ENCODE results near the gene RHOU. TPM values are rescaled to one million over a fixed set of nuclear protein-coding genes. Genes with fewer than 3 reads are reported as not detected.

Gene RHOU
- total RNA-seq, 1 donor from 2014 or later = 16.7 TPM

DNA sequence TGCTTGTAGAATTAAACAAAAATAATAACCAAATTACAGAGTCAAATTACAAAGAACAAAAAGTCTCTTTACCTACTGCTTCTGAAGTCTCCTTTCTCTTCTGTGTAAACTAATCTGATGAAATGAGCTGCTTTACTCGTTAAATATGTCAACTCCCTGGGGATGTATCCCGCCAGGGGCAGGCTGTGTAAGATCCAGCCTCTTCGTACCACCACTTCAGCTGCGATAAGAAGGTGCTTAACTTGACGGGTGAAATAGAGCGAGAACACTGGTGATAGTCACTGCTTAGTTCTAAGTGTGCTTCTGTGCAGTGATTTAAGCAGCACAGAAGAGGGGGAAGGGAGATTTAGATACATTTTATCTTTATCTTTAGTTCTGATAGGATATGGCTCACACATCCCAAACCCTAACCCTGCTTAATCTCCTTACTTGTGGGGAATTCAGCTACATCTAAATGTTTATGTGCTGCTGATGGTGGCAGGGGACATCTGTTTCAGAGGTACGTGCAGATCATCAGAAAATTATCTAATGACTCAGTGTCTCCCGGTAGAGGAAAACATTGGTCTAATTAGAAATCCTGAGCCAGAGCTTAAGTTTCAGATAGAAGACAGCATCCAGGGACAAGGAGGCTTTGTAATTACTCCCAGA lies 46.0 kb downstream of the RHOU start:
- no peaks in the 10 kb centered on the region for H3K27me3 ChIP-seq (ENCODE audit: control insufficient read depth in 3 of 3, insufficient read depth in 3 of 3, low read length in 3 of 3)
- no peaks in the 10 kb centered on the region for H3K36me3 ChIP-seq (ENCODE audit: control insufficient read depth in 3 of 3, insufficient read depth in 3 of 3, low read length in 3 of 3)
- no peak overlapping the region for H3K27ac ChIP-seq (ENCODE audit: low read depth, low read length)
- no peak overlapping the region for H3K4me3 ChIP-seq (ENCODE audit: low read length in 3 of 3)
- no peaks in the 10 kb centered on the region for H3K9me3 ChIP-seq (ENCODE audit: control insufficient read depth in 3 of 3, low read length in 3 of 3)
- H3K4me1 ChIP-seq (ENCODE audit: control insufficient read depth in 3 of 3, insufficient read depth in 3 of 3, low read length in 3 of 3) = peaks cover 0 to 21% (median 6%) of the 10 kb centered on the region in 3 donors
- H3K9ac ChIP-seq (ENCODE audit: low read depth in 1 of 3, low read length in 3 of 3) = no peak overlapping the region

DNA sequence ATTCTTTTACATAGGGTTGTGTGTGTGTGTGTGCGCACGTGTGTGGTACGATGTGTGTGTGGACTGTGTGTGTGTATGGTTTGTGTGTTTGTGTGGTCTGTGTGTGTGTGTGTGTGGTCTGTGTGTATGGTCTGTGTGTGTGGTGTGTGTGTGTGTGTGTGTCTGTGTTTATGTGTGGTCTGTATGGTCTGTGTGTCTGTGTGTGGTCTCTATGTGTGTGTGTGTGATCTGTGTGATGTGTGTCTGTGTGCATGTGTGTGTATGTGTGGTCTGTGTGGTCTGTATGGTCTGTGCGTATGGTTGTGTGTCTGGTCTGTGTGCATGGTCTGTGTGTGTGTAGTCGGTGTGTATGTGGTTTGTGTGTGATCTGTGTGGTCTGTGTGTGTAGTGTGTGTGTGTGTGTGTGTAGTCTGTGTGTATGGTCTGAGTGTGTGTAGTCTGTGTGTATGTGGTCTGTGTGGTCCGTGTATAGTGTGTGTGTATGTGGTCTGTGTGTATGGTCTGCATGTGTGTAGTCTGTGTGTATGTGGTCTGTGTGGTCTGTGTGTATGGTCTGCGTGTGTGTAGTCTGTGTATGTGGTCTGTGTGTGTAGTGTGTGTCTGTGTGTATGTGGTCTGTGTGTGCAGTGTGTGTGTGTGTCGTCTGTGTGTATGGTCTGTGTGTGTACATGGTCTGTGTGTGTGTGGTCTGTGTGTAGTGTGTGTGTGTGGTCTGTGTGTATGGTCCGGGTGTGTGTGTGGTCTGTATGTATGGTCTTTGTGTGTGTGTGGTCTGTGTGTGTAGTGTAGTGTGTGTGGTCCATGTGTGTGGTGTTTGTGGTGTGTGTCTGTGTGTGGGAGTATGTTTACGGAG lies 46.8 kb downstream of the RHOU start:
- Histone ChIP-seq H3K9ac (ENCODE audit: low read depth in 1 of 3, low read length in 3 of 3) (no peak overlapping the region), H3K4me1 (ENCODE audit: control insufficient read depth in 3 of 3, insufficient read depth in 3 of 3, low read length in 3 of 3) (peaks cover 2 to 23% (median 10%) of the 10 kb centered on the region in 3 donors), H3K4me3 (ENCODE audit: low read length in 3 of 3) (no peak overlapping the region), H3K27me3 (ENCODE audit: control insufficient read depth in 3 of 3, insufficient read depth in 3 of 3, low read length in 3 of 3) (no peaks in the 10 kb centered on the region), H3K27ac (ENCODE audit: low read depth, low read length) (no peak overlapping the region), H3K36me3 (ENCODE audit: control insufficient read depth in 3 of 3, insufficient read depth in 3 of 3, low read length in 3 of 3) (no peaks in the 10 kb centered on the region), H3K9me3 (ENCODE audit: control insufficient read depth in 3 of 3, low read length in 3 of 3) (no peaks in the 10 kb centered on the region)

DNA sequence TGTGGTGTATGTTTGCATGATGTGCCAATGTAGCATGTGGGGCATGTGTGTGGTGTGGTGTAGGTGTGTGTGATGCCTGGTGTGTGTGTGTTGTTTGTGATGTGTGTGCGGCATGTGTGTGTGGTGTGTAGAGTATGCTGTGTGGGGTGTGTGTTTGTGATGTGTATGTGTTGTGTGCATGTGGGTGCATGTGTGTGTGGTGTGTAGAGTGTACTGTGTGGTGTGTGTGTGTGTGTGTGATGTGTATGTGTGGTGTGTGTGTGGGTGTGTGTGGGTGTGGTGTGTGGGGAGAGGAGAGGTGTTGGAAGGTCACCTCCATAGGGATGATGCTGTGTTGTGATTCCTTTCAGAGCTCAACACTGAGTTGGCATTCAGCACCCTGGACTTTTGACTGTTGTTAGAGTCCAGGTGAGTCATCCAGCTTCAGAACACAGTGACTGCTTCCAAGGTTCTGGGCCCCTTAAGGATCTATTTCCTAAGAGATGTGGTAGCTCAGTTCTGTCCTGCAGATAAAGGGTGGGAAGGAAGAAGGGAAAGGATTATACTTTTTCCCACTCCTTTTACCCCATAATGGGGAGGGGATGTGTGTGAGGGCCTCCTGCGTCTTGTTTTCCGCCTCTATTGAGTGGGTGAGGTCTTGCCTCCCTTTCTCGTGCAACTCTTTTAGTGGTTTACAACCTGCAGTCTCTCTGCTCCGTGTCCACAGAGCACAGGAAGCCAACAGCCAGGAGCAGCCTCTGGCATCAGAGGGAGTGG lies 47.6 kb downstream of the RHOU start:
- H3K4me3 ChIP-seq (ENCODE audit: low read length in 3 of 3) = no peak overlapping the region
- peaks cover 5 to 25% (median 15%) of the 10 kb centered on the region in 3 donors for H3K4me1 ChIP-seq (ENCODE audit: control insufficient read depth in 3 of 3, insufficient read depth in 3 of 3, low read length in 3 of 3)
- no peak overlapping the region for H3K9ac ChIP-seq (ENCODE audit: low read depth in 1 of 3, low read length in 3 of 3)
- H3K27ac ChIP-seq (ENCODE audit: low read depth, low read length) = no peak overlapping the region
- no peaks in the 10 kb centered on the region for H3K9me3 ChIP-seq (ENCODE audit: control insufficient read depth in 3 of 3, low read length in 3 of 3)
- H3K36me3 ChIP-seq (ENCODE audit: control insufficient read depth in 3 of 3, insufficient read depth in 3 of 3, low read length in 3 of 3) = no peaks in the 10 kb centered on the region
- H3K27me3 ChIP-seq (ENCODE audit: control insufficient read depth in 3 of 3, insufficient read depth in 3 of 3, low read length in 3 of 3) = no peaks in the 10 kb centered on the region

DNA sequence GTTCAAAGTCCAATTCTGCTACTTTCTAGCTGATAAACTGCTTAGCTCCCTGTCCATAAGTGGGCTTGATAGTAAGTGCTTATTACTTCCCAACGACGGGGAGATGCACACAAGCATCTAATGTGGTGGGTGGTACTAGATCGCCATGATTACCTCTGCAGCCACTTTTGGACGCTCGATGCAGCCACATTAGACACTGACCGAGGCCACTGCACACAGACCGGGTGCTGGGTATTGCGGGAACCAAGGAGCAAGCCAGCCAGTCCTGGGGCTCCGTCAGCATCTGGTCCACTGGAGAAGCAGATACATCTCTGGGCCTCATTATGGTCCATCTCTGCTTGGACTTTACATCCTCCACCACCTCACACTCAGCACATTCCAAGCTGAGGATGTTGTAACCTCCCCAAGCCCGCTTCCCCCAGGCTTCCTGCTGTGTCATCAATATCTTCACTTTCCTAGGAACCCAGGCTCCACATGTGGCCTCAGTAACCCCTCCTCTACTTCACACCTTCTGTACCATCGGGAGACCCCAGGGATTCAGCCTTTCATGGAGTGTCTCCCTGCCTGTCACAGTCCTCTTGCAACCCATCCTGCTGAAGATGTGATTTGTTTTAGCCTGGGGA lies 48.2 kb downstream of the RHOU start:
- no peak overlapping the region for H3K4me3 ChIP-seq (ENCODE audit: low read length in 3 of 3)
- peaks cover 5 to 25% (median 15%) of the 10 kb centered on the region in 3 donors for H3K4me1 ChIP-seq (ENCODE audit: control insufficient read depth in 3 of 3, insufficient read depth in 3 of 3, low read length in 3 of 3)
- H3K9ac ChIP-seq (ENCODE audit: low read depth in 1 of 3, low read length in 3 of 3) = no peak overlapping the region
- H3K27me3 ChIP-seq (ENCODE audit: control insufficient read depth in 3 of 3, insufficient read depth in 3 of 3, low read length in 3 of 3) = no peaks in the 10 kb centered on the region
- H3K9me3 ChIP-seq (ENCODE audit: control insufficient read depth in 3 of 3, low read length in 3 of 3) = no peaks in the 10 kb centered on the region
- no peak overlapping the region for H3K27ac ChIP-seq (ENCODE audit: low read depth, low read length)
- no peaks in the 10 kb centered on the region for H3K36me3 ChIP-seq (ENCODE audit: control insufficient read depth in 3 of 3, insufficient read depth in 3 of 3, low read length in 3 of 3)

DNA sequence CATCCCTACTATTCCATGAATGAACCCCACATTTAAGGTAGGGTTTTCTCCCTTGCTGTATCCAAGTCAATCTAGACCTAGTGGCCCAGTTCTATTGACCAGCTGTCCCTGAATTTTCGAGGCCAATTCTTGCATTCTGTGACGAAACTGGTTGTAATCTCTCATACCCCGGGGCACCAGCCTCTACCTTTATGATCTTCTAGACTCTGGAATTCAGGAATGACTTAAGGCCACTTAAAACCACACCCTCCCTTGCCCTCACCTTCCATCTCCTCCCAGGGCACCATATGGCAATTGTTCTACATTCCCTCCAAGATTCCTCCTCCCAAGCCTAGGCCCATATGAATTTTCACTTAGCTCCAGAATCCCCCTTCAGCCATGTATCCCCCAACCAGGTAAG lies 48.9 kb downstream of the RHOU start:
- H3K4me1 ChIP-seq (ENCODE audit: control insufficient read depth in 3 of 3, insufficient read depth in 3 of 3, low read length in 3 of 3) = peaks cover 5 to 25% (median 15%) of the 10 kb centered on the region in 3 donors
- H3K9me3 ChIP-seq (ENCODE audit: control insufficient read depth in 3 of 3, low read length in 3 of 3) = no peaks in the 10 kb centered on the region
- no peaks in the 10 kb centered on the region for H3K27me3 ChIP-seq (ENCODE audit: control insufficient read depth in 3 of 3, insufficient read depth in 3 of 3, low read length in 3 of 3)
- no peak overlapping the region for H3K27ac ChIP-seq (ENCODE audit: low read depth, low read length)
- no peak overlapping the region for H3K9ac ChIP-seq (ENCODE audit: low read depth in 1 of 3, low read length in 3 of 3)
- H3K4me3 ChIP-seq (ENCODE audit: low read length in 3 of 3) = no peak overlapping the region
- no peaks in the 10 kb centered on the region for H3K36me3 ChIP-seq (ENCODE audit: control insufficient read depth in 3 of 3, insufficient read depth in 3 of 3, low read length in 3 of 3)

DNA sequence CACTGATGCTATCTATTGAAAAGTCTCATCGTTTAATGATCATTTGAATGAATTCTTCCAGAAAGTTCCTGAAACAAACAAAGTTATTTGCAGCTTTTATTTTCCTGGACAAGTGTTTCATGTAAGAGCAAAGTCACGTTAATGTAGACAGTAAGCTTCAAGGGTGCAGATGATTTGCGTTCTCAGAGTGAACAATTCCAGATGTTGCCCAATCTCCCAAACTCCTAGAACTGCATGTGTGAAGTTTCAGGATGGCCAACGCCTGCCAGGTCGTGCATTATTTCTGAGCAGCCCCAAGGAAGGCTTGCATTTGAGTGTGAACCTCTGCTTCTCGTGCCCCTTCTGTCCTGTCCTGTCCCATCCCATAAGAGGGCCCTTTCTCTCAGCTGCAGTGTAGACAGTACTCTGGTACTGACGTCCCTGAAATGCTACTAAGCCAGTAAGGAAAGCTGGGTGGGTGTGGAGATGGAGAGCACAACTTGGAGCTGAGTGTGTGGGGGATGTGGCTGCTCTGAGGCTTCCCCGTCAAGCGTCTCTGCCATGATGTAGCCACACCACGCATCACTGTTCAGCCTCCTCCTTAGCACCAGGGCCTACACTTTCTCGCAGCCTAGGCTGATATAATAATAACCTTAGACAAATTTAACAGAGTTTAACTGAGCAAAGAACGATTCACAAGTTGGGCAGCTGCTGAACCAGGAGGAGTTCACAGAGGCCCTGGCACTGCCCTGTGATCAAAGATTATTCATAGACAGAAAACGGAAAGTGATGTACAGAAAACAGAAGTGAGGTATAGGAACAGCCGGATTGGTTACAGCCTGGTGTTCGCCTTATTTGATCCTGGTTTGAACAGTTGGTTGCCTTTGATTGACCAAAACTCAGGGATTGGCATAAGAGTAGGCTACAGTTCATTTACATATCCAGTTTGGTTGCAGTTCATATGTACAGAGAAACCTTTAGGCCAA lies 50.4 kb downstream of the RHOU start:
- Histone ChIP-seq H3K9me3 (ENCODE audit: control insufficient read depth in 3 of 3, low read length in 3 of 3) (no peaks in the 10 kb centered on the region), H3K27me3 (ENCODE audit: control insufficient read depth in 3 of 3, insufficient read depth in 3 of 3, low read length in 3 of 3) (no peaks in the 10 kb centered on the region), H3K9ac (ENCODE audit: low read depth in 1 of 3, low read length in 3 of 3) (no peak overlapping the region), H3K4me3 (ENCODE audit: low read length in 3 of 3) (no peak overlapping the region), H3K4me1 (ENCODE audit: control insufficient read depth in 3 of 3, insufficient read depth in 3 of 3, low read length in 3 of 3) (peaks cover 5 to 25% (median 19%) of the 10 kb centered on the region in 3 donors), H3K36me3 (ENCODE audit: control insufficient read depth in 3 of 3, insufficient read depth in 3 of 3, low read length in 3 of 3) (no peaks in the 10 kb centered on the region), H3K27ac (ENCODE audit: low read depth, low read length) (no peak overlapping the region)

DNA sequence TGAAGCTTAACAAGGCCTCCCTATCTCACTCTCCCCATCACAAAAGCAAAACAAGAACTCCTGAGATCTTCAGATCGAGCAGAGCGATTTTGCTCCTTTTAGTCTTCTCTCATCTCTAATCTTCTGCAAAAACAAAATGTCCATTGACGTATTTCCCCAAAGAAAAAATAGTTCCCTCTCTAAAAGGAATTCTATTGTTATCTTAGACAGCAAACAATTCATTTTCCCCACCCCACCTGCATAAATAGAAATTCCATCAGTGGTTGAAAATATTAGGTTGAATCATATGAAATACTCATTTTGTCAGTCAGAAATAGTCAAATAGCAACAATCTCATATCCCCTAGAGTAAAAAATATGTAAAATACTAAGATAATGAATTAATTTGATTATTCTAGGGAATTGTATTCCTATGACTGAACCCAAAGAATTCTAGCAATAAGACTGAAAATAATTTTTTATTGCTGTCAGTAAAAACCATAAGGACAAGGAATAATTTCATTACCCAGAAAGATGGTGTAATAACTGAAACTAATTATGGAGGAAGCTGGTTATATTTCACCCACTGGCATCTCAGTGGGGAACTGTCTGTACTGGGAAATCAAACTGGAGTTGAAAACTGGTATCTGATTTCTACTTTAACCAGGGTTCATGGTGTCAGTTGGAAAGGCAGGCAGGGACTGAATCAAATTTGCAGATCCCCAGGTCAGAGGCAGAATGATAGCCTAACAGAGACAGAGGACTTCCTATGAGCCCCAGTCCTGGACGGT lies 51.3 kb downstream of the RHOU start:
- Histone ChIP-seq H3K27ac (ENCODE audit: low read depth, low read length) (no peak overlapping the region), H3K9ac (ENCODE audit: low read depth in 1 of 3, low read length in 3 of 3) (no peak overlapping the region), H3K4me1 (ENCODE audit: control insufficient read depth in 3 of 3, insufficient read depth in 3 of 3, low read length in 3 of 3) (peaks cover 5 to 21% (median 19%) of the 10 kb centered on the region in 3 donors), H3K27me3 (ENCODE audit: control insufficient read depth in 3 of 3, insufficient read depth in 3 of 3, low read length in 3 of 3) (no peaks in the 10 kb centered on the region), H3K36me3 (ENCODE audit: control insufficient read depth in 3 of 3, insufficient read depth in 3 of 3, low read length in 3 of 3) (no peaks in the 10 kb centered on the region), H3K9me3 (ENCODE audit: control insufficient read depth in 3 of 3, low read length in 3 of 3) (no peaks in the 10 kb centered on the region), H3K4me3 (ENCODE audit: low read length in 3 of 3) (no peak overlapping the region)

DNA sequence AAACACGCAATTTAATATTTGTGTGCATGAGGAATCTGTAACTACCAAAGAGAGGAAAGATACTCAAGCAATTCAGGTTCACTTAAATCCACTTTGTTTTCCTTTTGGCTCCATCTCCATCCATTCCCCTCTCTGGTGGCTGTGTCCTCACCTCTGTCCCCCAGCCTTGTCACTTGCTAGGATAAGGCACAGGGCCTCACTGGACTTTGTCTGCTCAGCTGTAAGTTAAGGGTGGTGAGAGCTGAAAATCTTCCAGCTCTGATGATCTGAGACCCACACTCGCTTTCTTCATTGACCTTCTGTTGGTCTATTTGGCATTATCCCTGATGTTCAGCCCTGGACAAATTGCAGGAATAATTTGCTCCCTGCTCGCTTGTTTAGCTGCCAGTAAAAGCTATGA lies 56.5 kb downstream of the RHOU start:
- H3K4me3 ChIP-seq (ENCODE audit: low read length in 3 of 3) = no peak overlapping the region
- H3K36me3 ChIP-seq (ENCODE audit: control insufficient read depth in 3 of 3, insufficient read depth in 3 of 3, low read length in 3 of 3) = no peaks in the 10 kb centered on the region
- H3K4me1 ChIP-seq (ENCODE audit: control insufficient read depth in 3 of 3, insufficient read depth in 3 of 3, low read length in 3 of 3) = peaks cover 9 to 21% (median 9%) of the 10 kb centered on the region in 3 donors
- H3K27ac ChIP-seq (ENCODE audit: low read depth, low read length) = no peak overlapping the region
- no peak overlapping the region for H3K9ac ChIP-seq (ENCODE audit: low read depth in 1 of 3, low read length in 3 of 3)
- H3K9me3 ChIP-seq (ENCODE audit: control insufficient read depth in 3 of 3, low read length in 3 of 3) = no peaks in the 10 kb centered on the region
- no peaks in the 10 kb centered on the region for H3K27me3 ChIP-seq (ENCODE audit: control insufficient read depth in 3 of 3, insufficient read depth in 3 of 3, low read length in 3 of 3)
